Peyer's patch (tissue), 4 donors: ENCODE results near the gene KAT2A.

Experiments used
- CTCF ChIP-seq, 6 experiments: fragments of 450-650 bp in 4 of 6; fragments of 200-600 bp in 2 of 6; sonication (generic) in 1 of 6; IDR thresholded peaks; one replicate each; pipeline ENCODE4 v1.5.1; 2017 to 2019; ENCODE audit warnings: antibody characterized with exemption in 6 of 6, mild to moderate bottlenecking in 3 of 6, moderate library complexity in 1 of 6
- POLR2A ChIP-seq, 2 donors: fragments of 450-650 bp; IDR thresholded peaks; one replicate each; pipeline ENCODE4 v1.5.1; 2017; ENCODE audit warnings: antibody characterized with exemption in 2 of 2, mild to moderate bottlenecking in 2 of 2, moderate library complexity in 2 of 2

DNA sequence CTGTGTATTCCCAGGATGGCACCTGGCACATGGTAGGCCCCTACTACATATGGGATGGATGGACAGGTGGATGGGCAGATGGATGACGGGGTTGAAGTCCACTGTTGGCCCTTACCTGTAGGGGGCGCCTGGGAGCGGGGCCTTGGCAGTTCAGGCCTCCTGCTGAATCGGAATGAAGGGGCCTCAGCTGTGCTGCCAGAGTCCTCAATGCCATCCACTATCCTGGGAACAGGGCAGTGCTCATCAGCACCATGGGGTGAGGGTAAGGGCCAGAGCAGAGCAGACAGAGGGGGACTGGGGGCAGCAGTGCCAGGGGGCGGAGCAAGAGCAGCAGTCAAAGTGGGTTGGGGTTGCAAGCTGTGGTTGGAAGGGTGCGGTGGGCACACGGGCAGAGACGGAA is 41.9 kb upstream of the KAT2A start:
- TF ChIP-seq POLR2A (IDR thresholded peaks at IDR 0.05) (no peak), CTCF (IDR thresholded peaks at IDR 0.05) (peak in 3 of 6 experiments; percentile 21 to 33 (median 26))
